ENCODE measurements around the gene GALNT14.
A peak's percentile ranks its signal among the peaks of the same experiment; 100 is the strongest.

Gene GALNT14

GRCh38 chr2:30867385-30867784 lies 270.9 kb downstream of the GALNT14 start:
- H3K27ac ChIP-seq, result no peak overlapping the region
- TF ChIP-seq ZFX (IDR thresholded peaks at IDR 0.05; ENCODE audit: borderline replicate concordance), result no peak
- TF ChIP-seq CTCF (IDR thresholded peaks at IDR 0.05), result no peak

- no peak overlapping the region for H3K27ac ChIP-seq
Measured at GRCh38 chr2:30866974-30867373, 271.3 kb downstream of the GALNT14 start.

GRCh38 chr2:30865892-30866681 lies 272.2 kb downstream of the GALNT14 start:
- TF ChIP-seq ZFX (IDR thresholded peaks at IDR 0.05; ENCODE audit: borderline replicate concordance), result no peak
- no peak for TF ChIP-seq CTCF (IDR thresholded peaks at IDR 0.05)
- H3K27ac ChIP-seq, result no peak overlapping the region

More at GRCh38 chr2:30866974-30867373, 271.3 kb downstream of the GALNT14 start:
- TF ChIP-seq ZFX (IDR thresholded peaks at IDR 0.05; ENCODE audit: borderline replicate concordance) (no peak), CTCF (IDR thresholded peaks at IDR 0.05) (no peak)

- TF ChIP-seq ZFX (IDR thresholded peaks at IDR 0.05; ENCODE audit: borderline replicate concordance), result no peak
- no peak for TF ChIP-seq CTCF (IDR thresholded peaks at IDR 0.05)
- no peak overlapping the region for H3K27ac ChIP-seq
Measured at GRCh38 chr2:30865243-30865642, 273.0 kb downstream of the GALNT14 start.

- no peak overlapping the region for H3K27ac ChIP-seq
- no peak for TF ChIP-seq ZFX (IDR thresholded peaks at IDR 0.05; ENCODE audit: borderline replicate concordance)
- peak; percentile 75 for TF ChIP-seq CTCF (IDR thresholded peaks at IDR 0.05)
Measured at GRCh38 chr2:30862054-30862651, 276.1 kb downstream of the GALNT14 start.

GRCh38 chr2:30860726-30861125 lies 277.5 kb downstream of the GALNT14 start:
- no peak for TF ChIP-seq CTCF (IDR thresholded peaks at IDR 0.05)
- no peak for TF ChIP-seq ZFX (IDR thresholded peaks at IDR 0.05; ENCODE audit: borderline replicate concordance)
- no peak overlapping the region for H3K27ac ChIP-seq

Measured in 22Rv1 (cell line).